Stimulated activated CD8-positive, alpha-beta memory T cell treated with anti-CD3 and anti-CD28 coated beads, Interleukin-7, amount 100 ng/mL, for 4 hours (primary cell): ENCODE results near the gene TGM2.

Experiments
- DNase-seq, 2 donors: peaks; one replicate each; pipeline ENCODE4 v3.0.0-alpha.2; 2020; ENCODE audit warnings: low read depth in 2 of 2

TGM2 gene

DNA sequence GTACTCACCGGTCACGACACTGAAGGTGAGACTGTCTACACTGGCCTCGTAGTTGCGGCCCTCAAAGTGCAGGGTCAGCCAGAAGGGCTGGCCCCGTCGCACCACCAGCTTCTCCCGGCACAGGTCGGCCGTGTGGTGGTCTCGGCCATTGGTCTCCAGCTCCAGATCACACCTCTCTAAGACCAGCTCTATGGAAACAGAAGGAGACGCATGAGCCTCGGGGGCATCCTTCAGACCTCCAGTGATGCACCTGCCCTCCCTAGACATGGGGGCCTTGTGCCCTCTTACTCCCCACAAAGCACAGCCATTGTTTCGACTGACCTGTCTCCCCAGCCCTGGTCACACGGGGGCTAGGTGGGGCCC lies 3.7 kb downstream of the TGM2 start:
- no peak for DNase-seq

DNA sequence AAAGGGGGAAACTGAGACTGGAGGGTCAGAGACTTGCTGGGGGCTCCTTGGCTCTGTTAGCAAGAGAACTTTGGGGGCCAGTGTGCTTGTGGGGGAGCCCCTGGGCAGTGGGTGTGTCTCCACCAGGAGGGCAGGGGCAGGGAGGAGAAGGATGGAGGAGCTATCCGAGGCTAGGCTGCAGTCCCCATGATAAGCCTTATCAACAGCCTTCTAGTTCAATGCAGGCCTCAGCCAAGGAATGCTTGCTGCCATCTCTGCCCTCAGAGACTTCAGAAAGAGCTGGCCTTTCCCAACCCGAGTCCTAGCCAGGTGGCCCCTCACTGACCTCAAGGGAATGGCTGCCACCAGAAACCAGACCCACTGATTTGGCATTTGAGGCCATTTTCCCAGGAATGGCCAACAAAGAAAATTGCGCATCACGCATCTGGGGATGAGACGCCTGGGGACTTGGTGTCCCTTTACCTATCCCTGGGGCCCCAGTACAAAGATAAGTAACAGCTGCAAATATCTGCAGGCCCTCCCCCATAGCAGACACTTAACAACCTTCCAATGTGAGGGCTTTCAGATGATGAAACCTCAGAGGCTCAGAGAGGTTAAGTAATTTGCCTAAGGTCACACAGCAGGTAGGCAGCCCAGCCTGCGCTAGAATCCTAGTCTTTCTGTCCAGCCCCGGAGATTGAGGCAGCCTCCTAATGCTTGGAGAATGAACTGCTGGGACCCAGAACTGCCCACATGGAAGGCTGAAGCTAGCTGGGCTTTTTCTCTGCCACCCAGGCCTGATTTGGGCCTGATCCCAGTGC lies 4.9 kb downstream of the TGM2 start:
- no peak for DNase-seq

DNA sequence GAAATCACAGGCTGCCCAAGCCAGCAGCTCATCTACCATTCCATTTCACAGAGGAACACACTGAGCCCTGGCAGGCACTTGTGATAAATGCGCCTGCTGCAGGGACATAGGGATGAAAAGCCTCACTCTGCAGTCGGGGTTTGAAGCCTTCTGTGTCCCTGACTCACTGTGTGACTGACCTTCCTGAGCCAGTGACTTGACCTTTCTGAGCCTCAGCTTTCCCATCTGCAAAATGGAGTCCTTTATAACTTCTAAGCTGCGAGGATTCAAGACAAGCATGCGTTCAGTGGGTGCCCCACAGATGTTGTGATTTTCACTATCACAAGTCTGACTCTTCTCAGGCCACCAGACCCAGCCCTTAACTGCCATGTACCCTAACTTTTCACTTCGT lies 5.5 kb downstream of the TGM2 start:
- DNase-seq, result no peak

DNA sequence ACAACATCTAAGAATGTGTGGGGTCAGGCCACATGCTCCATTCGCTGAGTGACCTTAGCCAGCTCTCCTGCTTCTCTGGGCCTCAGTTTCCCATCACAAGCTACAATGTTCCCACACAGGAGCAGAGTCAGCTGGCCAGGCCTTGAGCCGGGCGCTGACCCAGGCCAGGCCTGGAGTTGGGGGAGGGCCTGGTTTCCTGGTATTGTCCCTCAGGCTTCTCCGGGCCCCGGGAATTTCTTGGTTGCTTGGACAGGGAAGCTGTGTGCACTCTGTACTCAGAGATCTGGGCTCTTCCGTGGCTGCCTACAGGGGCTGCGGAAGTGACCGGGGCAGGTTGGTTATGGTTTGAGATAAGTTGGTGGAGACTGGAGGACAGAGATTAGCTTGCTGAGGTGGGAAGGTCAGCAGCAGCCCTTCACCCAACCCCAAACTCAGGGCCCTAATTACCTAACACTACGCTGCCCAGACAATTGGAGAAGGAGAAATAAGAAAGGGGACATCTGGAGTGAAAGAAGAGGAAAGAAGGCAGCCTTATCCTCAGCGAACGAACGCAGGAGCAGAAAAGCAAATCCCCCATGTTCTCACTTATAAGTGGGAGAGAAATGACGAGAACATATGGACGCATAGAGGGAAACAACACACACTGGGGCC lies 6.2 kb downstream of the TGM2 start:
- no peak for DNase-seq

DNA sequence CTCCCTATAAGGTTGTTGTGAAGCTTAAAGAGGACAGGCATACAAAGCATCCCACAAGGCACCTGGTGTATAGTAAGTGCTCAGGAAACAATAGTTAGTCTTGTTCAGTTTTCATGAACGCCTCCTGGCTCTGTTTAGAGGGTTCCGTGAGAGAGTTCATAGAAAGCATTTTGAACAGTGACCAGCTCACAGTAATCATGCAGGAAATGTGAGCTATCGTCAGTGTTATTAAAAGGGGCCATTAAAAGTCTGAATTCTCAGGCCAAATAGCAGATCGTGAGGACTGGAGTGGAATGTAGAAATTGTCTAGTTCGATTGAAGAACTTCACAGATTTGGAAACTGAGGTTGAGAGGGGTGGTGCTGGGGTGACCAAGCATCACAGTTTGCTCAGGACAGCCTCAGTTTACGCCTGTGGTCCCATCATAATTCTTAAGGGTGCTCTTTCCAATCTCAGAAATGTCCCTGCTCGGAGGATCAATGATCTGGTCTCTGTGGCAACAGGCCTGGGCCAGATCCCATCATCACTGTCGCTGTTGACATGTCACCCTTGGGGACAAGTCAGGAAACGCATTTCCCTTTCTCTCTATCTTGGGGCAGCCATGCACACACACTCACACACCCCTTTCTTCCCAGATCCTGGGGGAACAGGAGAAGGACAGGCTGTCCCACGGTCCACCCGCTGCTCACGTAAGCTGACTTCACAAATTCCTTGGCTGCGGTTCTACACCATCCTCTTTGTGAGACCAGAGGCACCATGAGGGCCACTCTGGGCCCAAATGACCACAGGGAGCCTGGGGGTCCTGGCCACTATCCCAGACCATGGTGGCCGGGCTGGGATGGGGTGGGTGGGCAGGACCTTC lies 7.2 kb downstream of the TGM2 start:
- no peak for DNase-seq

DNA sequence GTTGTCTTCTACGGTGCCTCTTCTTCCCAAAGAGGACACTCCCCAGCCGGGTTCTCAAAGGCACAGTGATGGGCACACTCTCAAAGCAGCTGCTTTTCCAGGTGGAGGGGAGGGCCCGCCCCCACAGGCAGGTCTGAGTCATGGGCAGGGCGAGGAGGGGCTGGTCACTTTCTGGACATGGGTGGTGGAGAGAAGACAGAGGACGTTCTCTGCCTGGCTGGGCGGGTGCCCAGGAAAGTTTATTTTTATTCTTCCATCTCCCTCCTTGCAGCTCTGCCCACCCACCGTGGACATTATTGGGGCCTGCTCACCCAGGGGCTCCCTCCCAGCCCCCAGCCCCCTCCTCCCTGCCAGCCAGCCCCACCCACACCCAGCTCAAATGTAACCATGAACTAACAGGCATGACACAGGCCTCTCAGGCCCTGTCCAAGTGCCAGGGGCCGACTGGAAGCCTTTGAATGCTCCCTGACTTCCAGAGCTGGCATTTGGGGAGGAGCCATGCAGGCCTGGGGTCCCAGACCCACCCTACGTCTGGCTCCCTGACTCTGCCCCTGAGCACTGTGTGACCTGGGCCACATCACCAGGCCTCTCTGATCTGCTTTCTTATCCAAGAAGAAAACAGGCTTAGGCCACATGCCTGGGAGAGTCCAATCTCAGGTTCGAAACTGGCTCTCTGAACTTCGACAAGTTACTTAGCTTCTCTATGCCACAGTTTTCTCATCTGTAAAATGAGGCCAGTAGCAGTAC lies 8.0 kb downstream of the TGM2 start:
- DNase-seq, result no peak

DNA sequence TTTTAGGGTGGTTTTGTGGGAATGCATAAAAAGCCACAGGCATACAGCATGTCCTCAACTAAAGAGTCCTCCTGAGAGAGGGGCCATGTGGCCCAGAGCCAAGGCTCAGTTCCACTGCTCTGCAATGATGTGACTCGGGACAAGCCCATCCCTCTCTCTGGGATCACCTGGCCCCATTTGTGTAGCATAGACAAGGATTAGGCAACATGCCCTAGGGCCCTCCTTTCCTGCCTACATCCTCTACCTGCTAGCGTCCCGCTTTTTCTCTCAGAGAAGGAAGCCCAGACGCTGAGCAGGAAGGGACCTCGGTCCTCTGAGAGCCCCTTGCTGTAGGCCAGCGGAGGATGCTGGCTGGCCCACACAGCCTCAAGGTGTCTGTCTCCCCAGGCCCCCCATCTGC lies 8.8 kb downstream of the TGM2 start:
- no peak for DNase-seq

DNA sequence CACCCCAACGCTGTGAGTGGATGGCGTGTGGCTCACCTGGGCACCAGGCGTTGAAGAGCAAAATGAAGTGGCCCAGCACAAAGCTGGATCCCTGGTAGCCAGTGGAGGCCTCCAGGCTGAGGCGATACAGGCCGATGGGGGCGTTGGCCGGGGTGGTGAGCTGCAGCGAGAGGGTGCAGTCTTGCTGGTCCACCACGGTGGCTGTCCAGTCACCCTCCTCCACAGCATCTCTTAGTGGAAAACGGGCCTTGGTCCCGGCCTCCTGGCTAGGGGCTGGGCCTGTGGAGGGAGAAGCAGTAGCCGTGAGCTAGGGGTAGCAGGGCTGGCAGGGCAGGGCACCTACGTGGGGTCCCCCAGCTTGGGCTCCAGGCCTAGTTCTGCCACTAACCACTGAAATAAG lies 9.3 kb downstream of the TGM2 start:
- no peak for DNase-seq

DNA sequence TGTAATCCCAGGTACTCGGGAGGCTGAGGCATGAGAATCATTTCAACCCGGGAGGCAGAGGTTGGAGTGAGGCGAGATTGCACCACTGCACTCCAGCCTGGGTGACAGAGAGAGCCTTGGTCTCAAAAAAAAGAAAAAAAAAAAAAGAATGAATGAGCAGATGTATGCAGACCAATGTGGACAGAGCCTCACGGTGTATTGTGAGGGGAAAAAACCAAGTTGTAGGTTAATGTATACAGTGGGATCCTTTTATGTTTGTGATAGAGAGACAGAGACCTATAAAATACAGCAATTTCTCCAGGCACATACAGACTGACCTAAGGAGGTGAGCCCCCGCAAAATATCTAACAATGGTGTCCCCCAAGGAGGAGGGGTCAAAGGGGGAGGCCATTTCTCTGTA lies 11.7 kb downstream of the TGM2 start:
- no peak for DNase-seq

DNA sequence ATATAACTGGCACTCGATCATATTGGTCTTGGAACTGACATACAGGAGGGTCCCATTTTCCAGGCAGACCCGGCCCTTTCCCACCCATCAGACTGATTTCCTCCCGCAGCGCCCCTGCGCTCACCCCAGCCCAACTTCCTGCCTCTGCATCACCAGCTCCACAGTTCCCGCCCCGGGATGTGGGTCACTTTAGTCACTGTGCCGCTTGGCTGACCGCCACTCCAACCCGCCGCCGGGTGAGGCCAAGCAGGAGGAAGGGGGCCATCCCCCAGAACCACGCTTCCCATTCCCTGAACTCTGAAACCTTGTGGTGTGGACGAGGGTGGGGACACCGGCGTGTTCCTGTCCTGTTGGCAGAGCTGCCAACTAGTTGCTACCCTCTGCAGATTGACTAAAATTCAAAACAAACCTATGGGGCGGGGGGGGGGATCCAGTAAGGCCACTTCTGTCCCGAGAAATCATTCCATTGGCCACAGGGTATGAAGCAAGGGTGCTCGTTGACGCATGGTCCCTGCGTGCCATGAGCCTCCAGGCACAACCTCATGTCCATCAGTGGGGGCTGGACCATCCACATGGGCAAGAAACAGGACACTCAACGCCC lies 12.3 kb downstream of the TGM2 start:
- DNase-seq, result peak in 1 of 2 donors; percentile 7

DNA sequence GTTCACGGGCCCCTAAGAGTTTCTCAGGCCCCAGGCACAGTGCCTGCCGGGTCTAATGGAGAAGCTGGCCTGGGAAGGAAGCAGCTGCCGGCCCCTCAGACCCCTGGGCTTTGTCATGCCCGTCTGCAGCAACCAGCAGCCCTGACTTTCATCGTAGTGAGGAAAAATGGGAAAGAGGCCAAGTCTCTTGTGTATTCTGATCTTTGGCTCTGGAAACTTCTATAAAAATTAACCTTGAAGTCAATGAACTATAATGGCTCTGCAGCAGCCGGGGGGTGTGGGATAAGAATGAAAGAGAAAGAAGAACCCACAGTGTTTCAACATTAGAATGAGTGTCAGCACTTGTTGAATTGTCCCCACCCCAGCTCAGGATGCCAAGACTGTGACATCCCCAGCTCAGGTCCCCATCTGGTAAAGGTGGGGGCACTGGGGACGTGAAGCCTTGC lies 12.9 kb downstream of the TGM2 start:
- DNase-seq, result no peak

DNA sequence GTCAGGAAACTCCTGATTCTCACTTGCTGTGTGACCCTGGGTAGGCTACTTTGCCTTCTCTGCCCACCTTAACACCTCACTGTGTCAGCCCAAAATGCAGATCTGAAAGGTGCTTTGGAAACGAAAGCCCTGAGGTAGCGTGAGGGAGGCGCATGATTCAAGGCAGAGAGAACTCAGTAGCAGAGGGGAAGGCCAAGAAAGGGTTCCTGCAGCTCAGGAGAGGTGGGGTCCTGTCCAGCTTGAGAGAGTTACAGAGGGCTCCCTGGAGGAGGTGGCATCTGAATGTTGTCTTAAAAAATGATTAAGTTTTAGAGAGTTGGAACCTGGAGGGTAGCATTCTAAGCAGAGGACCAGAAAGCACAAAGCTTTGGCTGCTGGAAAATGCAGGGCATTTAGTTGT lies 13.6 kb downstream of the TGM2 start:
- no peak for DNase-seq

DNA sequence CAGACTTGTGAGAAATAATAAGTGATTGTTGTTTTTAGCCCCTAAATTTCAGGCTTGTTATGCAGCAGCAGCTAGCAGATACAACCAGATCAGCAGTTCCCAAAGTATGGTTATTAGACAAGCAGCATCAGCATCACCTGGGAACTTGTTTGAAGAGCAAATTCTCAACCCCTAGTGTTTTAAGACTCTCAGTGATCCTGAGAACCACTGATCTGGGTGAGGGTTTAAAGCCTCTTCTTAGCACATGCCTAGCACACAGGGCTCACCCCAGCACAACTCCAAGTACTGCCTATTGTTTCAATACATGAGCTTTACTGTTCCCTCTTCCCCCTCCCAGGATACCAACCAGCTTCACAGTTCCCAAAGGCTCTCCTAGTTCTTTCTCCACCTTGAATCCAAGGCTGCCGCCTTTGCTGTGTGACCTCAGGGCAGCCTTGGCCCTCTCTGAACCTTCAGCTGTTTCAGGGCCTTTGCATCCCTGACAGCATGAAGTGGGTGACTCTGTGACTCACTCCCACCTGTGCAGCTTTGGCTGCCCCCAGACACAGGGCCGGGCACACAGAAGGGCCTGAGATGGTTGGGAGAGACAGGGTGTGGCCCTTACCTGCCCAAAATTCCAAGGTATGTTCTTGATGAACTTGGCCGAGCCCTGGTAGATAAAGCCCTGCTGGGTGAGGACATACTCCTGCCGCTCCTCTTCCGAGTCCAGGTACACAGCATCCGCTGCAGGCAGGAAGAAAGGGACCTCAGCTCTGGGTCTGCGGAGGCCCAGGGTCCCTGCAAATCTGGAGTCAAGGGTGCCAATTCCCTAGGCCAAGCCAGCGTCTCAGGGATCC lies 14.5 kb downstream of the TGM2 start:
- DNase-seq, result no peak

DNA sequence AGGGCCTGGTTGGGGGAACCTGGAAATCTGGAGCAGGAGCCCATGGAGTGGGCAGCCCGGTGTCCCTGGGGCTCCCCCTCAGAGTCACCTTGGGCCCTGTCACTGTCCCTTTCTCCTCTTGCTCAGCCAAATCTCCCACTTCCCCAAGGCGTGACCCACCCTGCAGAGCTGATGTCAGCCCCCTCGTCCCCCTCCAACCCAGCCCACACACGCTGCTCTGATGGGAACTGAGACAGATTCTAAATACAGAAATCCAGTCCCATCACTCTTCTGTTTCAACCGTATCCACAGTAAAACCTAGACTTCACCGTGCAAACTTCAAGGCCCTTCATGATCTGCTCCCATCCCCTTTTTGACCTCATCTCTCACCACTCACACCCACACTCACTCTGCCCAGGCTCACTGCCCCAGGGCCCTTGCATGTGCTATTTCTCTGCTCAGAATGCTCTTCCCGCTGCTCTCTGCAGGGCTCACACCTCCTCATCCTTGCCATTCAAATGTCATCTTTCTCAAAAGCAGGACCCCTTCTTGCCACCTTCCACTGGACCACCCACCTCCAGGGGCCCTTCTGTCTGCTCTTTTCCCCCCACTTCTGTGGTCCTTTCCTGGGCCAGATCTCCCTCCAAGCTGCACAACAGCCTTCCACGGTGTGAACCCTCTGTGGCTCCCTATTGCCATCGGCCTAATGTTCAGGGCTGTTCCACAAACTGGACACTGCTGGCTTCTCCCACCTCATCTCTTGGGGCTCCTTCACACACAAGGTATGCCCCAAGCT lies 16.6 kb downstream of the TGM2 start:
- DNase-seq, result no peak

DNA sequence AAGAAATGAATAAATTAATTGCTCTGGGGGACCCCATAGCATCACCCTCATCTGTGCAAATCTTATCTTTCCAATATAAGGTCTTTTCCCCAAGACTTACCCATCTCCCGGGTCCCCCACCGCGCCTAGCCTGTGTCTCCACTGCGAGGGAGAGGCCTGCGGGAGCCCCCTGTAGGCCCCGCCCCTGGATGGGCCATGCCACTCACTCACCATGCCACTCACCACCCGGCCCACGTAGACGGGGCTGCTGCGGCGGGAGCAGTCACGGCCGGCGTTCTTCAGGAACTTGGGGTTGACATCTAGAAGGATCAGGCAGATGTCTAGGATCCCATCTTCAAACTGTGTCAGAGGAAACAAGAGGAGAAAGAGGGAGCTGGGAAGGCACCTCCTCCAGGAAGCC lies 17.3 kb downstream of the TGM2 start:
- DNase-seq, result no peak

DNA sequence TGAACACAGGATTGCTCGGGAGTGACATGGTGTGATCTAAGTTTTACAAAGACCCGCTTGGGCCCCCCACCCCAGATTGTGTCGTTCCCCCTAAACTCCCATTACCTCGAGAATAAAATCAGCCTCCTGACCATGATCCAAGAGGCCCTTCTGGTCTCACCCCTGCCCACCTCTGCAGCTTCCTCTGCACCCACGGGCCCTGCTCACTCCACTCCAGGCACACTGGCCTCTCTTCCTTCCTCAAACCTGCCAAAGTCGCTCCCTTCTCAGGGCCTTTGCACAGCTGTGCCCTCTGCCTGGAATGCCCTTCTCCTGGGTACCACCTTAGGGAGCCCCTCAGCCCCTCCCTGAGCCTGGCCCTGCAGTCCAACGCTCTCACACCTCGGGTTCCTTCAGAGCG lies 17.9 kb downstream of the TGM2 start:
- no peak for DNase-seq

DNA sequence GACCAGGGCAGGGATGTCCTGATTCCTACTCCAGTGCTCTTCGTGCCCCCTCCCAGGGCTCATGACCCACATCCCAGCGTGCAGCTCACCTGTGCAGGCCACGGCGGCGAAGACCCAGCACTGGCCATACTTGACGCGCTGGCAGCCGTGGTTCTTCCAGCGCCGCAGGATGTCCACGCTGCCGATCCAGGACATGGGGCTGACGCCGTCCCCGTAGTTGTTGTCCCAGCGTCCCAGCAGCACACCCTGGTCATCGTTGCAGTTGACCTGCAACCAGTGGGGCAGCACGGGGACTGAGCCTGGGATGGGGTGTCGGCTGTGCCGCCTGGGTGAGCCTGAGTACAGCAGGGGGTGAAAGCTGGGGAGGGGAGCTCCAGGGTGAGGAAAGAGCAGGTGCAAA lies 18.4 kb downstream of the TGM2 start:
- DNase-seq, result no peak

DNA sequence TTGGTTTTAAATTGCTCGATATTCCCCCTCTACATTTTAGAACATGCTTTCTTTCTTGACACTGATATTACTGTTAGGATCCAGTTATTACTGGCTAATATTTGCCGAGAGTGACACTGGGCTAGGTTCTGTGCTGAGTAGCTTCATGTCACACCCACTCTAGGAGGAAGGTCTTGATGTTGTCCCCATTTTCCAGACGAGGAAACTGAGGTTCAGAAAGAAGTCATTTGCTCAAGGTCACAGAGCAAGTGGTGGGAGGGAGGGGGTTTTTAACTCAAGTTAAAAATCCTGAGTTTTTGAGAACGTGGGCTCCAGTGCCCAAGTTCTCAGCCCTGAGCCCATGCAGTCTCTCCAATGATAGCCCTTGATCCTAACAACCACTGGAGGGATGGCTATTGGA lies 18.9 kb downstream of the TGM2 start:
- no peak for DNase-seq

DNA sequence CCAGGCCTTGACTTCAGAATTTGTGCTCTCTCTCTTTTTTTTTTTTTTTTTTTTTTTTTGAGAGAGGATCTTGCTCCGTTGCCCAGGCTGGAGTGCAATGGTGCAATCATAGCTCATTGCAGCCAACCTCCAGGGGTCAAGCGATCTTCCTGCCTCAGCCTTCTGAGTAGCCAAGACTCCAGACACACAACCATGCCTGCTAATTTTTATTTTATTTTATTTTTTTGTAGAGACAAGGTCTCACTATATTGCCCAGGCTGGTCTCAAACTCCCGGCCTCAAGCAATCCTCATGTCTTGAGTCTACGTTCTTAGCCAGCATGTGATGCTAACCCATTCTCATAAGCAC lies 19.4 kb downstream of the TGM2 start:
- no peak for DNase-seq
